ENCODE measurements around the gene RTBDN.
"Not testable (repeated sequence)": the region's sequence is repeated elsewhere in the genome, so short reads cannot be mapped to it uniquely, and the experiment has no call there.

Gene RTBDN

DNA sequence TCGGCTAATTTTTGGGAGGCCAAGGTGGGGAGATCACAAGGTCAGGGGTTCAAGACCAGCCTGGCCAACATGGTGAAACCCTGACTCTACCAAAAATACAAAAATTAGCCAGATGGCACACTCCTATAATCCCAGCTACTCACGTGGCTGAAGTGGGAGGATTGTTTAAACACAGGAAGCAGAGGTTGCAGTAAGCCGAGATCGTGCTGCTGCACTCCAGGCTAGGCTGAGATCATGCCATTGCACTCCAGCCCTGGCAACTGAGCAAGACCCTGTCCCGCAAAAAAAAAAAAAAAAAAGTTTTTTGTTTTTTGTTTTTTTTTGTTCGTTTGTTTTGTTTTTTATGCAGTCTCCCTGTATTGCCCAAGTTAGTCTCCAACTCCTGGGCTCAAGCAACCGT, 25.2 kb upstream of the RTBDN start:
- Histone ChIP-seq H3K4me3 (replicated peaks; ENCODE audit: low read depth, low read length) (no peak overlapping the region), H3K27me3 (replicated peaks; ENCODE audit: control insufficient read depth, insufficient read depth, low read length) (no peaks in the 10 kb centered on the region), H3K36me3 (ENCODE audit: control insufficient read depth, insufficient read depth, low read length) (no peaks in the 10 kb centered on the region)
- TF ChIP-seq, protein P1, sequence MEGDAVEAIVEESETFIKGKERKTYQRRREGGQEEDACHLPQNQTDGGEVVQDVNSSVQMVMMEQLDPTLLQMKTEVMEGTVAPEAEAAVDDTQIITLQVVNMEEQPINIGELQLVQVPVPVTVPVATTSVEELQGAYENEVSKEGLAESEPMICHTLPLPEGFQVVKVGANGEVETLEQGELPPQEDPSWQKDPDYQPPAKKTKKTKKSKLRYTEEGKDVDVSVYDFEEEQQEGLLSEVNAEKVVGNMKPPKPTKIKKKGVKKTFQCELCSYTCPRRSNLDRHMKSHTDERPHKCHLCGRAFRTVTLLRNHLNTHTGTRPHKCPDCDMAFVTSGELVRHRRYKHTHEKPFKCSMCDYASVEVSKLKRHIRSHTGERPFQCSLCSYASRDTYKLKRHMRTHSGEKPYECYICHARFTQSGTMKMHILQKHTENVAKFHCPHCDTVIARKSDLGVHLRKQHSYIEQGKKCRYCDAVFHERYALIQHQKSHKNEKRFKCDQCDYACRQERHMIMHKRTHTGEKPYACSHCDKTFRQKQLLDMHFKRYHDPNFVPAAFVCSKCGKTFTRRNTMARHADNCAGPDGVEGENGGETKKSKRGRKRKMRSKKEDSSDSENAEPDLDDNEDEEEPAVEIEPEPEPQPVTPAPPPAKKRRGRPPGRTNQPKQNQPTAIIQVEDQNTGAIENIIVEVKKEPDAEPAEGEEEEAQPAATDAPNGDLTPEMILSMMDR (IDR thresholded peaks at IDR 0.05; ENCODE audit: insufficient read depth, low read length, poor library complexity, severe bottlenecking): no peak
- no peak for DNase-seq (ENCODE audit: extremely low read depth, insufficient read length)

DNA sequence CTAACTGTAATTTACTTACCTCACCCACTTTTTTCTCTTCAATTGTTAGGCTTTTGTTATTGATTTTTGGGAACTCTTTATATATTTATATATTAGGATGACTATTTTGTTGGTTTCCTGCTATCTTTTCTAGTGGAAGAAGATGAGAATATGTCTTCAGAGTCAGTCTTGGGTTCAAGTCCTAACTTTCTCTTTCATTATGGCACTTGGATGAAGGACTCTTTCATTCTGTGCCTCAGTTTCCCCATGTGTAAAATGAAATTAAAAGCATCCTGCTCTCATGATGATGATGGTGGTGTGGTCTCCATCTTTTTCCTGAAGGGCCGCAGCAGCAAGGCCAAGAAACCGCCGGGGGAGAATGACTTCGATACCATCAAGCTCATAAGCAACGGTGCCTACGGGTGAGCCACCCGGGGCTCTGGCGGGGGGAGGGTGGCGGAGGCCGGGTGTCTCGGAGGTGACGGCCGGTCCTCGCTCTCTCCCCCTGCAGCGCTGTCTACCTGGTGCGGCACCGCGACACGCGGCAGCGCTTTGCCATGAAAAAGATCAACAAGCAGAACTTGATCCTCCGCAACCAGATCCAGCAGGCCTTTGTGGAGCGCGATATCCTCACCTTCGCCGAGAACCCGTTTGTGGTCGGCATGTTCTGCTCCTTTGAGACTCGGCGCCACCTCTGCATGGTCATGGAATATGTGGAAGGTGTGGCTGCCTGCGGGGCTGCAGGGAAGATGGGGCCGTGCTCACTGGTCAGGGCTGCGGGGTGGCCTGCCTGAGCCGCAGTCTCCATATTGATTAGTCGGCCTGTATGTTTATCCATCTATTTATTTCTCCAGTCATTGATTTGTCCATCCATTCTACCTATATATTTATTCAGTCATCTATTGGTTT, 23.9 kb upstream of the RTBDN start:
- Histone ChIP-seq H3K27me3 (replicated peaks; ENCODE audit: control insufficient read depth, insufficient read depth, low read length) (no peaks in the 10 kb centered on the region), H3K4me3 (replicated peaks; ENCODE audit: low read depth, low read length) (no peak overlapping the region), H3K36me3 (ENCODE audit: control insufficient read depth, insufficient read depth, low read length) (no peaks in the 10 kb centered on the region)
- TF ChIP-seq, protein P1 (IDR thresholded peaks at IDR 0.05; ENCODE audit: insufficient read depth, low read length, poor library complexity, severe bottlenecking): no peak
- no peak for DNase-seq (ENCODE audit: extremely low read depth, insufficient read length)

DNA sequence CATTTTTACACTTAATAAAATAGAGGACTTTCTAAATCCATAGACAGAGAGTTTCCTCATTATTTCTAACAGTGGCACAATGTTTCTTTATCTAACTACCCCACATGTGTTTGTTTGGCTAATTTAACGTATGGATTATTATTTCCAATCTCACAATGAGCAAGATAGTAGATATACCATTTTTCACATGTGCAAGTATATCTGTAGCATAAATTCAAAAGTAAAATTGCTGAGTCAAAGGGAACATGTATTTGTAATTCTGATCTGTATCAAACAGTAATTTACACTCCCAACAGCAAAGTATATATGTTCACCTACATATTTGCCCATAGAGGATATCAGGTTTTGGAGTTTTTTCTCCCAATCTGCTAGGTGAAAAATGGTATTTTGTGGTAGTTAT, 22.3 kb upstream of the RTBDN start:
- no peak for DNase-seq (ENCODE audit: extremely low read depth, insufficient read length)
- Histone ChIP-seq H3K27me3 (replicated peaks; ENCODE audit: control insufficient read depth, insufficient read depth, low read length) (no peaks in the 10 kb centered on the region), H3K36me3 (ENCODE audit: control insufficient read depth, insufficient read depth, low read length) (no peaks in the 10 kb centered on the region), H3K4me3 (replicated peaks; ENCODE audit: low read depth, low read length) (no peak overlapping the region)
- TF ChIP-seq, protein P1 (IDR thresholded peaks at IDR 0.05; ENCODE audit: insufficient read depth, low read length, poor library complexity, severe bottlenecking): no peak

DNA sequence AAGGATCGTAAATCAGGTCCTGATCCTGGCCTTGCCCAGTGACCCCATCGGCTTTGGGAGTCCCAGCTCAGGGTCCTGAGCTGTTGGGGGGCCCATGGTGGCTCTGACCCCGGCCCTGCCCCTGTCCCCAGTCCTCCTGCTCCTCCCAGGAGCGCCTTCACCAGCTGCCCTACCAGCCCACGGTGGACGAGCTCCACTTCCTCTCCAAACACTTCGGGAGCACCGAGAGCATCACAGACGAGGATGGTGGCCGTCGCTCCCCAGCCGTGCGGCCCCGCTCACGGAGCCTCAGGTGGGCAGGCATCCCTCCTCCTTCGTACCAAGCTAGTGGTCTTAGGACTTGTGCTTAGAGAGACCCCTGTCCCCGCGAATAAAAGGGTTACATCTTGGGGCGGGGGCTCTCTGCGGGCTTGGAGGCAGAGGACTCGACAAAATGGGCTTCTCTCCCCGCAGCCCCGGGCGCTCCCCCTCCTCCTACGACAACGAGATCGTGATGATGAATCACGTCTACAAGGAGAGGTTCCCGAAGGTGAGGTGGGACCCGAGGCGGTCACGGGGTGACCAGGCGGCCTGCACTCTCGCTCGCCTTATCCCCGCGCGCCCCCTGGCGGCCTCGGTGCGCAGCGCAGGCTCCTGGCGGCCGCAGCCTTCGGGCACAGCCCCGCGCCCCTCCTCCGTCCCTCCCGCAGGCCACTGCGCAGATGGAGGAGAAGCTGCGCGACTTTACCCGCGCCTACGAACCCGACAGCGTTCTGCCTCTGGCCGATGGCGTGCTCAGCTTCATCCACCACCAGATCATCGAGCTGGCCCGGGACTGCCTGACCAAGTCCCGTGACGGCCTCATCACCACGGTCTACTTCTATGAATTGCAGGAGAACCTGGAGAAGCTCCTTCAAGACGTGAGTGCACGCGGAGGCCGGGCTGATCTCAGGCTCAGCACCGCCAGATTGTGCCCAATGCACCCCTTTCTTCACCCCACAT, 13.1 kb upstream of the RTBDN start:
- Histone ChIP-seq H3K27me3 (replicated peaks; ENCODE audit: control insufficient read depth, insufficient read depth, low read length) (no peaks in the 10 kb centered on the region; the same call in 1 of the 2 replicates), H3K36me3 (ENCODE audit: control insufficient read depth, insufficient read depth, low read length) (no peaks in the 10 kb centered on the region), H3K4me3 (replicated peaks; ENCODE audit: low read depth, low read length) (peak overlapping the region; percentile 20; the same call in 1 of the 2 replicates)
- TF ChIP-seq, protein P1 (IDR thresholded peaks at IDR 0.05; ENCODE audit: insufficient read depth, low read length, poor library complexity, severe bottlenecking): peak; percentile 71
- DNase-seq (ENCODE audit: extremely low read depth, insufficient read length): peak; percentile 86

DNA sequence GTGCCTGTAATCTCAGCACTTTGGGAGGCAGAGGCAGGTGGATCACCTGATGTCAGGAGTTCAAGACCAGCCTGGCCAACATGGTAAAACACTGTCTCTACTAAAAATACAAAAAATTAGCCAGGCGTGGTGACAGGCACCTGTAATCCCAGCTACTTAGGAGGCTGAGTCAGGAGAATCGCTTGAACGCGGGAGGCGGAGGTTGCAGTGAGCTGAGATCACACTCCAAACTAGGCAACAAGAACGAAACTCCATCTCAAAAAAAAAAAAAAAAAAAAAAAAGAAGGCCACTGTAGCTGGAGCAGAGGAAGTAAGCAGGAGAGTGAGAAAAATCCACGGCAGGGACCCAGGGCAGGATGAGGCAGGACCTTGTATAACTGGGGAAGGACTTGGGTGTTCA, 12.2 kb upstream of the RTBDN start:
- not testable (repeated sequence) for H3K27me3 ChIP-seq (replicated peaks; ENCODE audit: control insufficient read depth, insufficient read depth, low read length); DNase-seq (ENCODE audit: extremely low read depth, insufficient read length); H3K36me3 ChIP-seq (ENCODE audit: control insufficient read depth, insufficient read depth, low read length); H3K4me3 ChIP-seq (replicated peaks; ENCODE audit: low read depth, low read length)
